ENCODE results near the gene KMT5B. TPM values are rescaled to one million over a fixed set of nuclear protein-coding genes. Genes with fewer than 3 reads are reported as not detected.
A peak's percentile ranks its signal among the peaks of the same experiment; 100 is the strongest.

Gene KMT5B
- total and polyA plus RNA-seq, 2 of the 13 experiments (the other 11 are each of a cell fraction or from before 2014, with no cell fraction given): 17.6 to 23.7 TPM

GRCh38 chr11:68257477-68258362 lies 44.6 kb upstream of the KMT5B start (continued):
- TF ChIP-seq LRRFIP1 (CRISPR knock-in tag; conservative IDR thresholded peaks at IDR 0.05) (no peak), ZBTB40 (IDR thresholded peaks at IDR 0.05) (no peak), ZBTB40 (CRISPR knock-in tag; IDR thresholded peaks at IDR 0.05) (peak; percentile 68), ZGPAT (CRISPR knock-in tag; IDR thresholded peaks at IDR 0.05) (peak; percentile 74), KLF11 (CRISPR knock-in tag; IDR thresholded peaks at IDR 0.05) (peak; percentile 54; the same call in 1 of the 2 replicates), MED1 (CRISPR knock-in tag; IDR thresholded peaks at IDR 0.05) (peak; percentile 68), TFDP1 (CRISPR knock-in tag; IDR thresholded peaks at IDR 0.05; ENCODE audit: borderline replicate concordance) (peak; percentile 87; the same call in 1 of the 2 replicates), ZFX (CRISPR knock-in tag; IDR thresholded peaks at IDR 0.05; ENCODE audit: low read depth) (peak; percentile 90), ZSCAN9 (CRISPR knock-in tag; IDR thresholded peaks at IDR 0.05; ENCODE audit: borderline replicate concordance) (0 out of 2 replicates have a peak, but pooled peaks have one; percentile 56), HOXA3 (CRISPR knock-in tag; IDR thresholded peaks at IDR 0.05) (peak; percentile 41; the same call in 1 of the 2 replicates), ELF4 (CRISPR knock-in tag; IDR thresholded peaks at IDR 0.05; ENCODE audit: borderline replicate concordance) (no peak), ZNF879 (CRISPR knock-in tag; IDR thresholded peaks at IDR 0.05) (0 out of 2 replicates have a peak, but pooled peaks have one; percentile 31), ZNF326 (CRISPR knock-in tag; IDR thresholded peaks at IDR 0.05; ENCODE audit: borderline replicate concordance) (no peak), ZMAT3 (CRISPR knock-in tag; conservative IDR thresholded peaks at IDR 0.05) (peak; percentile 52; the same call in 1 of the 2 replicates)

All from HepG2 (cell line).